GM20000 (cell line): ENCODE results near the gene PRSS38.

Experiments
- DNase-seq: peaks from one replicate; pipeline ENCODE4 v3.0.0; 2012; ENCODE audit warnings: low spot score
- CTCF ChIP-seq: IDR thresholded peaks from 2 replicates; pipeline ENCODE4 v1.5.1; 2012; ENCODE audit warnings: mild to moderate bottlenecking, control low read depth; ENCODE audit errors: extremely low read depth, missing control alignments

Gene PRSS38

GRCh38 chr1:227893300-227893948 is 77.9 kb downstream of the PRSS38 start:
- no peak for TF ChIP-seq CTCF
- no peak for DNase-seq

GRCh38 chr1:227893949-227894721 is 78.7 kb downstream of the PRSS38 start:
- no peak for DNase-seq
- no peak for TF ChIP-seq CTCF

- no peak for DNase-seq
- TF ChIP-seq CTCF = no peak
Observed at GRCh38 chr1:227894831-227895451, 79.5 kb downstream of the PRSS38 start.
